H1 (cell line): ENCODE results near the gene PRKD1. TPM values are rescaled to one million over a fixed set of nuclear protein-coding genes. Genes with fewer than 3 reads are reported as not detected.

Source experiments
- CTCF ChIA-PET: fragments of 300-600 bp; sonication (Branson Sonifier 250); formaldehyde crosslinking; loops from one replicate; lab custom pipeline; 2021; ENCODE audit not compliant: partially characterized antibody; lab: Charles Lee
- POLR2A ChIA-PET: fragments of 300-600 bp; sonication (Branson Sonifier 250); formaldehyde crosslinking; loops from one replicate; lab custom pipeline; 2021; ENCODE audit warnings: inconsistent platforms; ENCODE audit not compliant: partially characterized antibody; lab: Charles Lee
- DNase-seq, 2 experiments: peaks; one replicate each; pipeline versions ENCODE4 v3.0.0 to v3.0.0-alpha.2; 2010 to 2022; ENCODE audit warnings: low spot score in 2 of 2, low read depth in 1 of 2, mixed read lengths in 1 of 2
- FAIRE-seq: peaks from 2 replicates; lab custom pipeline; 2011; peaks lifted over from hg19 to GRCh38; lab: Jason Lieb, UNC
- H2AFZ ChIP-seq: 2 replicates; pipeline ENCODE4 v1.8.1; 2012; ENCODE audit warnings: low read length, inconsistent platforms
- H2AK5ac ChIP-seq: 2 replicates; pipeline ENCODE4 v1.6.1; 2013; ENCODE audit warnings: low read depth, low read length
- H2BK120ac ChIP-seq: replicated peaks from 2 replicates; pipeline ENCODE3; 2013; ENCODE audit warnings: low read depth, low read length, inconsistent platforms
- H2BK12ac ChIP-seq: 2 replicates; pipeline ENCODE4 v1.6.1; 2013; ENCODE audit warnings: low read depth, low read length
- H2BK15ac ChIP-seq: 2 replicates; pipeline ENCODE4 v1.6.1; 2013; ENCODE audit warnings: low read length
- H2BK20ac ChIP-seq: 2 replicates; pipeline ENCODE4 v1.6.1; 2013; ENCODE audit warnings: low read length
- H2BK5ac ChIP-seq: 2 replicates; pipeline ENCODE4 v1.6.1; 2013; ENCODE audit warnings: low read depth, low read length
- H3K14ac ChIP-seq: 2 replicates; pipeline ENCODE4 v1.6.1; 2013; ENCODE audit warnings: inconsistent platforms; ENCODE audit not compliant: insufficient read length
- H3K18ac ChIP-seq: 2 replicates; pipeline ENCODE4 v1.6.1; 2013; ENCODE audit warnings: low read length; ENCODE audit errors: extremely low read depth
- H3K23ac ChIP-seq: 2 replicates; pipeline ENCODE4 v1.6.1; 2013; ENCODE audit warnings: inconsistent platforms; ENCODE audit not compliant: insufficient read length
- H3K23me2 ChIP-seq: 2 replicates; pipeline ENCODE4 v1.6.1; 2013; ENCODE audit warnings: low read depth, low read length
- H3K27ac ChIP-seq: 2 replicates; pipeline ENCODE4 v1.6.1; 2011; ENCODE audit warnings: low read depth, low read length, inconsistent platforms
- H3K27me3 ChIP-seq, 4 experiments: replicated peaks in 1 of 4; 1 replicate in 1 of 4; 2 replicates in 3 of 4; pipeline versions ENCODE4 v1.6.1 to v1.8.1; 2011 to 2013; ENCODE audit warnings: low read length in 3 of 4, mild to moderate bottlenecking in 3 of 4, inconsistent platforms in 2 of 4, mixed read lengths in 2 of 4, moderate library complexity in 1 of 4; ENCODE audit not compliant: control insufficient read depth in 3 of 4, insufficient read depth in 3 of 4; ENCODE audit errors: extremely low read depth in 1 of 4
- H3K36me3 ChIP-seq, 4 experiments: 2 replicates each; pipeline versions ENCODE4 v1.6.1 to v1.8.1; 2011 to 2013; ENCODE audit warnings: mild to moderate bottlenecking in 4 of 4, low read length in 3 of 4, moderate library complexity in 2 of 4, control low read depth in 1 of 4, inconsistent platforms in 1 of 4; ENCODE audit not compliant: insufficient read depth in 4 of 4, control insufficient read depth in 2 of 4
- H3K4ac ChIP-seq: replicated peaks from 2 replicates; pipeline ENCODE3; 2013; ENCODE audit warnings: low read length, low read depth, mixed read lengths, inconsistent platforms; ENCODE audit not compliant: insufficient read length
- H3K4me1 ChIP-seq, 4 experiments: replicated peaks in 1 of 4; 1 replicate in 1 of 4; 2 replicates in 3 of 4; pipeline versions ENCODE4 v1.6.1 to v1.8.1; 2011 to 2013; ENCODE audit warnings: low read length in 3 of 4, inconsistent platforms in 2 of 4, mixed read lengths in 1 of 4; ENCODE audit not compliant: insufficient read depth in 4 of 4, control insufficient read depth in 3 of 4
- H3K4me2 ChIP-seq, 2 experiments: 2 replicates each; pipeline versions ENCODE4 v1.6.1 to v1.8.1; 2011 to 2013; ENCODE audit warnings: low read depth in 2 of 2, low read length in 2 of 2, control low read depth in 1 of 2, inconsistent platforms in 1 of 2, mild to moderate bottlenecking in 1 of 2; ENCODE audit not compliant: insufficient read depth in 1 of 2
- H3K4me3 ChIP-seq, 4 experiments: fragments of 200-600, 300-600 bp in 1 of 4; sonication (generic), shearing (Covaris generic), sonication (Bioruptor Twin) in 1 of 4; 2 replicates each; pipeline versions ENCODE4 v1.5.1 to v1.8.1; 2011 to 2016; ENCODE audit warnings: low read length in 4 of 4, low read depth in 3 of 4, control low read depth in 2 of 4, inconsistent platforms in 2 of 4, mild to moderate bottlenecking in 2 of 4, mixed read lengths in 1 of 4, moderate library complexity in 1 of 4; ENCODE audit not compliant: insufficient read depth in 2 of 4; ENCODE audit errors: extremely low read depth in 1 of 4
- H3K56ac ChIP-seq: replicated peaks from 2 replicates; pipeline ENCODE3; 2013; ENCODE audit warnings: low read depth, mild to moderate bottlenecking, mixed read lengths, low read length, inconsistent platforms; ENCODE audit not compliant: insufficient read length
- H3K79me1 ChIP-seq: 2 replicates; pipeline ENCODE4 v1.6.1; 2013; ENCODE audit warnings: low read depth, low read length, control low read depth
- H3K79me2 ChIP-seq, 2 experiments: 2 replicates each; pipeline versions ENCODE4 v1.6.1 to v1.8.1; 2012 to 2013; ENCODE audit warnings: low read length in 2 of 2, mild to moderate bottlenecking in 2 of 2, inconsistent platforms in 1 of 2; ENCODE audit not compliant: insufficient read depth in 2 of 2, control insufficient read depth in 1 of 2
- H3K9ac ChIP-seq, 4 experiments: replicated peaks in 1 of 4; 1 replicate in 1 of 4; 2 replicates in 3 of 4; pipeline versions ENCODE4 v1.6.1 to v1.8.1; 2011 to 2013; ENCODE audit warnings: low read depth in 3 of 4, low read length in 3 of 4, control low read depth in 2 of 4, mild to moderate bottlenecking in 2 of 4, moderate library complexity in 2 of 4, inconsistent platforms in 1 of 4; ENCODE audit errors: extremely low read depth in 1 of 4
- H3K9me3 ChIP-seq, 2 experiments: 2 replicates each; pipeline versions ENCODE4 v1.6.1 to v1.8.1; 2012 to 2013; ENCODE audit warnings: mild to moderate bottlenecking in 2 of 2, moderate library complexity in 2 of 2, control low read depth in 1 of 2, inconsistent platforms in 1 of 2, low read depth in 1 of 2, low read length in 1 of 2, mixed read lengths in 1 of 2; ENCODE audit not compliant: insufficient read depth in 2 of 2
- H4K20me1 ChIP-seq, 2 experiments: replicated peaks in 1 of 2; 2 replicates each; pipeline versions ENCODE3 to v1.8.1; 2011 to 2013; ENCODE audit warnings: inconsistent platforms in 2 of 2, low read length in 2 of 2, mild to moderate bottlenecking in 1 of 2; ENCODE audit not compliant: insufficient read depth in 2 of 2, control insufficient read depth in 1 of 2
- H4K5ac ChIP-seq: 2 replicates; pipeline ENCODE4 v1.6.1; 2013; ENCODE audit warnings: low read length, low read depth, mixed read lengths, inconsistent platforms; ENCODE audit not compliant: insufficient read length
- H4K8ac ChIP-seq: 2 replicates; pipeline ENCODE4 v1.8.0; 2013; ENCODE audit warnings: mild to moderate bottlenecking, moderate library complexity, low read length, inconsistent platforms; ENCODE audit not compliant: insufficient read depth; ENCODE audit errors: extremely low read depth
- H4K91ac ChIP-seq: replicated peaks from 2 replicates; pipeline ENCODE3; 2013; ENCODE audit warnings: low read length, mixed read lengths, inconsistent platforms; ENCODE audit not compliant: insufficient read length
- EGR1 ChIP-seq: IDR thresholded peaks from 2 replicates; pipeline ENCODE4 v1.6.1; 2011; ENCODE audit warnings: low read depth, low read length, borderline replicate concordance
- GABPA ChIP-seq: IDR thresholded peaks from 2 replicates; pipeline ENCODE4 v1.6.1; 2011; ENCODE audit warnings: mild to moderate bottlenecking, low read length, moderate library complexity, borderline replicate concordance; ENCODE audit not compliant: insufficient read depth
- GTF2F1 ChIP-seq: IDR thresholded peaks from 2 replicates; pipeline ENCODE4 v1.6.1; 2012; ENCODE audit warnings: low read depth, low read length, improper control_type of control experiment, borderline replicate concordance
- JUN ChIP-seq: IDR thresholded peaks from 2 replicates; pipeline ENCODE4 v1.6.1; 2011; ENCODE audit warnings: low read depth, mild to moderate bottlenecking, improper control_type of control experiment, low read length
- SIX5 ChIP-seq: IDR thresholded peaks from 2 replicates; pipeline ENCODE4 v1.6.1; 2011; ENCODE audit warnings: mild to moderate bottlenecking, low read depth, low read length
- WGBS, 2 experiments: shearing (Covaris generic) in 1 of 2; methylation state at CpG; one replicate each; pipeline versions ENCODE4 v1.1.6 to v1.1.7; 2013 to 2015; ENCODE audit warnings: low lambda C conversion rate in 2 of 2, mixed read lengths in 2 of 2, inconsistent platforms in 1 of 2, low coverage in 1 of 2, missing lambda C conversion rate in 1 of 2; ENCODE audit not compliant: insufficient replicate concordance in 2 of 2, insufficient coverage in 1 of 2, insufficient read length in 1 of 2; ENCODE audit errors: extremely low coverage in 1 of 2, missing lambda C conversion rate in 1 of 2; 5-methylcytosine and 5-hydroxymethylcytosine counted together
- polyA plus RNA-seq, 7 experiments: library from polyadenylated mRNA; depleted of rRNA in 3 of 7; stranded (reverse) in 5 of 7; unstranded in 2 of 7; fragments of >200 nt in 5 of 7; fragments of 200-250 nt in 2 of 7; gene quantifications; 1 replicate in 5 of 7; 2 replicates in 1 of 7; 4 replicates in 1 of 7; pipeline versions ENCODE4 v1.2.1 to v1.2.3, GENCODE V29; 2011 to 2013; ENCODE audit warnings: missing spikeins in 2 of 7, mixed read lengths in 2 of 7
- total RNA-seq: library from RNA; stranded (reverse); fragmentation: NEBNext Ultra II Directional; extraction: Animal tissue kit (Norgen Biotek cat#: 25700); gene quantifications from 2 replicates; pipeline ENCODE4 v1.2.1, GENCODE V29; 2021
- TF ChIP-seq, protein P1 (sequence below): IDR thresholded peaks from 2 replicates; pipeline ENCODE4 v1.6.1; 2012; ENCODE audit warnings: inconsistent platforms

PRKD1 gene
- total and polyA plus RNA-seq, 2 of the 8 experiments (the other 6 are each of a cell fraction or from before 2014, with no cell fraction given), result 3.6 to 6.8 TPM

DNA sequence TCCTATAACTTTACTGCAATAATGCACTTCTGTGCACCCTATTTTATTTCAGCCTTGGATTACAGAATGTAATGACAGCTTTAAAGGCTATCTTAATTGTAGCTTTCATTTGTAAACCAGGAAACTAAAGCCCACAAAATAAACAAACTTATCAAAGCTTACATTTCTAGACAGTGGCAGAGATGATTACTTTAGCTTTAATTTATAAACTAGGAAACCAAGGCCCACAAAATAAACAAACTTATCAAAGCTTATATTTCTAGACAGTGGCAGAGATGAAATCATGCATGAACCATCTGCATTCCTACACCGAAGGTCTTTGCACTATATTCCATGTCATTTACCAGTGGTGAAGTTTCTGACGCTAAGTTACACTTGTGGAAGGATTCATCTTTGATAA, 74.4 kb downstream of the PRKD1 start:
- Histone ChIP-seq H2BK20ac (no peak overlapping the region), H3K23me2 (no peaks in the 10 kb centered on the region; the same call in 1 of the 2 replicates), H2BK5ac (no peak overlapping the region), H2BK15ac (no peak overlapping the region), H2AFZ (no peak overlapping the region), H3K36me3 (peaks cover 0 to 4% (median 0%) of the 10 kb centered on the region in 4 experiments; a peak in 1 of 8 replicates), H4K8ac (no peak overlapping the region), H3K9me3 (peaks cover 6 to 10% of the 10 kb centered on the region in 2 experiments; a peak in 1 of 4 replicates), H3K56ac (no peak overlapping the region), H4K5ac (no peak overlapping the region), H3K14ac (no peak overlapping the region), H3K4ac (no peak overlapping the region), H3K18ac (no peak overlapping the region), H3K4me1 (no peaks in the 10 kb centered on the region), H3K79me1 (no peaks in the 10 kb centered on the region), H3K79me2 (no peaks in the 10 kb centered on the region), H3K27ac (no peak overlapping the region), H3K27me3 (no peaks in the 10 kb centered on the region), H4K91ac (no peak overlapping the region), H2BK120ac (no peak overlapping the region), H3K4me3 (no peak overlapping the region), H3K4me2 (no peak overlapping the region), H3K23ac (no peak overlapping the region), H2BK12ac (no peak overlapping the region), H3K9ac (no peak overlapping the region), H2AK5ac (no peak overlapping the region), H4K20me1 (no peaks in the 10 kb centered on the region)
- DNase-seq, result no peak
- CTCF ChIA-PET, result interaction anchor here (0.7 kb wide), 1 partner anchor 13 kb away, joined by 3 read pairs; no protein-coding TSS in a partner anchor
- 85% methylated on average over 2 of the region's 2 CpGs; no CpG with 5 or more reads in 1 of the 2 experiments for WGBS, 2 experiments
- no peak for FAIRE-seq
- POLR2A ChIA-PET, result no interaction called here
- TF ChIP-seq GABPA (no peak), SIX5 (no peak), JUN (no peak), GTF2F1 (no peak), EGR1 (no peak)
- TF ChIP-seq, protein P1, sequence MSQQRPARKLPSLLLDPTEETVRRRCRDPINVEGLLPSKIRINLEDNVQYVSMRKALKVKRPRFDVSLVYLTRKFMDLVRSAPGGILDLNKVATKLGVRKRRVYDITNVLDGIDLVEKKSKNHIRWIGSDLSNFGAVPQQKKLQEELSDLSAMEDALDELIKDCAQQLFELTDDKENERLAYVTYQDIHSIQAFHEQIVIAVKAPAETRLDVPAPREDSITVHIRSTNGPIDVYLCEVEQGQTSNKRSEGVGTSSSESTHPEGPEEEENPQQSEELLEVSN, result no peak
